Diencephalon (tissue), 1 donor: ENCODE data around the gene POLR3GL. TPM values are rescaled to one million over a fixed set of nuclear protein-coding genes. Genes with fewer than 3 reads are reported as not detected.

Experiments used
- total RNA-seq: library from RNA; depleted of rRNA; stranded (reverse); fragments of >200 nt; gene quantifications from one replicate; pipeline ENCODE4 v1.2.3, GENCODE V29; 2014

POLR3GL gene, protein sequence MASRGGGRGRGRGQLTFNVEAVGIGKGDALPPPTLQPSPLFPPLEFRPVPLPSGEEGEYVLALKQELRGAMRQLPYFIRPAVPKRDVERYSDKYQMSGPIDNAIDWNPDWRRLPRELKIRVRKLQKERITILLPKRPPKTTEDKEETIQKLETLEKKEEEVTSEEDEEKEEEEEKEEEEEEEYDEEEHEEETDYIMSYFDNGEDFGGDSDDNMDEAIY
- 13.4 TPM for total RNA-seq

DNA sequence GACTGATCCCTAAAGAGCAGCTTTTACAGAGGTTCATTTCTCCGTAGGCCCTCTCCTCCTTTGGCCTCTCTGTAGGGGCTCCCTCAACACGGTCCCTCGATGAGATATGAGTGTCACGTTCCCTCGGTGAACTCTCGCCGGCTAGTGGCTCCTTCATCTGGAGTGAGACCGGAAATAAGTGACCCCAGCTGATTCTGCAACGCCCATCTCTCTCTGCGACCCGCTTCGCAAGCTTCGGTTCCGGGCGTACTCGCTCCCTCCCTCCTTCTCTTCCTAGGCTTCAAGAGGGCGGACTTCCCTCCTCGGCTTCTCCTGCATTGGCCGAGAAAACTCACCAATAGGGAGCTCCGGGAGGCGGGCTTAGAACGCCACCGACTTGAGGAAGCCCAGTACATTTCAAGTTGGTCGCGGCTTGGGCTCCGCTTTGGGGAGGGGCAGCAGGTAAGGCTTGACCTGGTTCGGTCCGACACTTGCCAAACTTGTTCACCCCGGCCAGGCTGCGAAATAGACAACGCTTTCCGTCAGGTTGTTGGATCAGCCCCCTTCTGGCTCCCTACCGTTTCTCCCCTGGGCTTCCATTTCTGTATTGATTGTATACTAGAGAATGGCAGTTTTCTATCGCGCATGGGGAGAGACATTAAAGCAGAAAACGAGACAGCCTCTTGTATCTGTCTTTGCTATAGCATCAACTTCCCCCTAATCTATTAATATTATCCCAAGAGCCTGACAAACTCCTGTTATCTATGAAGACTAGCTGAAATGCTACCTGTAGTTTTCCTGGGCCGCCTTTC lies at the start of gene POLR3GL, which contains the start of gene ANKRD34A:
POLR3GL (plus strand) TSS at position 363 of the 791 bp plus-strand sequence. CDS start 10,176 bp downstream, outside the sequence.
ANKRD34A (minus strand) TSS at position 248 of the 791 bp plus-strand sequence. CDS start 2,816 bp downstream, outside the sequence.

DNA sequence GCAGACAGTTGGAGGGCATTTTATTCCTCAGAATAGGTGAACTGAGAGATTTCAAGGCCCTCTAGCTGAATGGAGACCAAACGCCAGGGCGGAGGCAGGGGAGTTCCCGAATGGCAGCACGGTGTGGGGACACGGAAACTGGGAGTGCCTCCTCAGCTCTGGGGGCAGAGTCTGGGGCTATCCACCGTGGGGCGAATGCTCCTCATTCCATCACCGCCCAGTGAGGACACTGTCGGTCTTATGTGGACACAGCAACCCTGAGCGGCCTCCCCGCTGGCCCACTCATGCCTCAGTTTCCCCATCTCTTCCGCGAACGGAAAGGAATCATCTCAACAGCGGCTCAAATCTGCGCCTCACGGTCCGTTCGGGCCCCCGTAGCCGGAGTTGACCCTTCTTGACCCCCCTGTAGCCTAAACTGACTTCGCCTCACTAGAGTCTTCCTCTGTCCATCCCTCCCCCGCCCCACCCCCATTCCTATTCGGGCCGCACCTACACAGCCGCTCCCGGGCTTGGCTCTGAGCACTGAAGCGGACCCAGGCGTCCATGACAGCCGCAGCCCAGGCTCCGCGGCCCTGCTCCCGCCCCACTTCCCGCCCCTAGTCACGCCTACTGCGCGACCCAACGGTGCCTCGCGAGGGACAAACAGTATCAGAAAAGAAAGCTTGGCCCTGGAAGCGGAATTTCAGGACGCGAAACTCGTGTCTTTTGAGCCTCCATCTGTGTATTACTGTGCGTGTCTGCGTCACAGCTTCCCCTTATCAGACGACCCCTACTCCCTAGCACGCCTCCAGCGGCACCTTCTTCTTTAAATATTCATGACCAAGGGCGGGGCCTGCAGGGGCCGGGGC lies 46.1 kb upstream of the POLR3GL start, which contains the start of gene PEX11B:
PEX11B (minus strand) TSS at position 574 of the 848 bp plus-strand sequence; CDS start at position 545, 29 bp downstream.

DNA sequence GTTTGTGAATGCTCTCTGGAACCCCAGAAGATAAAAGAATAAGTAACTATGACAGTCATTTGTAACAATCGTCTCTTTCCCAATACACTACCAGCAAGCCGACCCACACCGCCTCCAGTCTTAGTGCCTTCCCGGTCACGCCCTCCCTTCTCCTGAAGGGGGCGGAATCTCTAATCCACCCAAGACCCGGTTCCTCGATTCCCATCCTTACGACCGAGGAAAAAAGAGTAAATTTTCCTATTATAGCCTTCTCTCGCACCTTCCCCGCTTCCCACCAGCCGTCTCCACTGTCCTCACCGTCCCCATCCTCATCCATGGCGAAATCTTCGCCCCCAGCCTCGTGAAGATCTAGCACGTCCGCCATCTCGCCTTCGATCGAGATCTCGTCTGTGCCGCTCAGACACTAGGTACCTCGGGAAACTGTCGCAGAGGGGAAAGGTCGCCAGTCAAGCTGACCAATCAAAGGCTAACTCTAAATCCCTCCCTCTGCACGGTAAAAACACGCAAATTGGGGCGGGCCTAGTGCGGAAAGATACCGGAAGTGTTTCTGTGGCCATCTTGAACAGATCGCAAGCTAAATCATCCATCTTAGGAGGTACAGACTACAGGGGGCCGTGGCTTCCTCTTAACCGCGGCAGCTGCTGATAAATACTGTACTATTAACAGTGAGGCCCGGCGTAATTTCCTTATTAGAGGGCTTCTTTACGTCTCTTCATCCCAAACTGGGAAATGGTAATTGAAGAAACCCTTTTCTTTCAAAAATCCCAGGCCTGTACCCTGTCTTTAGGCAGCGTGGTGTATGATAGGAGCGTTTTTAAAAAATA lies 37.2 kb upstream of the POLR3GL start, which contains the start of gene RBM8A:
RBM8A (minus strand) TSS at position 422 of the 824 bp plus-strand sequence; CDS start at position 364, 58 bp downstream.

DNA sequence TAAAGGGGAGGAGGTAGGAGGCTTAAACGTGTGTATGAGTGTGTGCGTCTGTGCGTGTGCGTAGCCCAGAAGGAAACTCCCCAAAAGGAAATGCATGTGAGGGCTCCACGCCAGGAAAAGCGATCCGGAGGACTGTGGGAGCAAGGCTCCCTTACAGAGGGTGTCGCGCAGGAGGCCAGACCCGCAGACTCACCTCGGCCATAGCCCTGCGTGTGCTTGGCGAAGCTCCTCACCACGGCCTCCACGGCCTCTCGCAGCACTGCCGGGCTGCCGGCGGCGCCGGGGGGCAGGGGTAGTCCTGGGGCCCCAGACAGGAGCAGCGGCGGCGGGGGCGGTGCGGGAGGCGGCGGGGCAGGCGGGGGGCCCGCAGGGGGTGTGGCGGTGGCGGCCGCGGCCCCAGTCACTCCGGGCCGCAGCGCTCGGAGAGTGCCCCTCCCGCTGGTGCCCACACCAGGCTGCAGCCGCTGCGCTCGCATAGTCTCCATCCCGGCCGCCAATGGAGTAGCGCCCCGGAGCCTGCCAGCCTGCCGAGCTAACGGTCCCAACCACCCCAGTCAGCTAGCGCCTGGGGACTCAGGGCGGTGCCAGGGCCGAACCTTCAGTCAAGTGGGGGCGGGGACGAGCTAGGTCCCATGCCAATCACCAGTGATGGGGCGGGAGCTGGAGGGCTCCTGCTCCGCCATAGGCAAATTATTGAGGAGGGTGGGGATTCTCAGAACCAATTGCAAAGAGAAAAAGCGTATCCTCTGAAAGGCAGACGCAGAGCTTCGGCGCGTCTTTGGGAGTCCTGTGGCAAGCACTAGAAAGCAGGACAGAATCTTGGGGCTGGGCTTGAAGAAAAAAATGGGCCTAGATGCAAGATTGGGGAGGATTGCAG lies 6.8 kb upstream of the POLR3GL start, which contains the start of gene LIX1L:
LIX1L (minus strand) TSS at position 575 of the 877 bp plus-strand sequence; CDS start at position 485, 90 bp downstream.

DNA sequence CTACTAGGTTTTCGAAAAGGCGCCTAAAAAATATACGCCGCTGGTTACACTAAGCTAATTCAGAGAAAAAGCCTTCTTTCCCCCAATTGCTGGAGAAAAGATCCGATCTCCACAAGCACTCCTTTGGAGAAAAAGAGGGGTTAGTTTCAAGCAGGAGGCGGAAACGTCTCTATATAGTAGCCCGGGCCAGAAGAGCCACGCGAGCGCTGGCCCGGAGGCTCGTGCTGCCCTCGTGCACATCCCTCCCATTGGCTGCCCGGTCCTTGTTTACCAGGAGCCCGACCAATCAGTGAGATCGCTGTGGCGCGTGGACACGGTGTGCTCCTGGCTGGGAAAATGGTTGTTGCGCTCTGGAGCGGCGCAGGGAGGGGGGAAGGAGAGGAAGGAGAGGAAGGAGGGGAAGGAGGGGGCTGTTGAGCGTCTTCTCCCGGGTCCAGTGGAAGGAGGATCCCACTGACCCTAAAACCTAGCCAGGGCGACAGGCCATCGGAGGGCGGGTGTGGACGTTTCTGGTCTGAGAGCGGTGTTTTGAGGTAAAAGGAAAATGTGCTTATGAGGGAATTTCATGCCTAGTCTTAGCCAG lies 32.0 kb downstream of the POLR3GL start, which contains the start of gene TXNIP:
TXNIP (minus strand) TSS at position 147 of the 583 bp plus-strand sequence. CDS start 313 bp downstream, outside the sequence.

DNA sequence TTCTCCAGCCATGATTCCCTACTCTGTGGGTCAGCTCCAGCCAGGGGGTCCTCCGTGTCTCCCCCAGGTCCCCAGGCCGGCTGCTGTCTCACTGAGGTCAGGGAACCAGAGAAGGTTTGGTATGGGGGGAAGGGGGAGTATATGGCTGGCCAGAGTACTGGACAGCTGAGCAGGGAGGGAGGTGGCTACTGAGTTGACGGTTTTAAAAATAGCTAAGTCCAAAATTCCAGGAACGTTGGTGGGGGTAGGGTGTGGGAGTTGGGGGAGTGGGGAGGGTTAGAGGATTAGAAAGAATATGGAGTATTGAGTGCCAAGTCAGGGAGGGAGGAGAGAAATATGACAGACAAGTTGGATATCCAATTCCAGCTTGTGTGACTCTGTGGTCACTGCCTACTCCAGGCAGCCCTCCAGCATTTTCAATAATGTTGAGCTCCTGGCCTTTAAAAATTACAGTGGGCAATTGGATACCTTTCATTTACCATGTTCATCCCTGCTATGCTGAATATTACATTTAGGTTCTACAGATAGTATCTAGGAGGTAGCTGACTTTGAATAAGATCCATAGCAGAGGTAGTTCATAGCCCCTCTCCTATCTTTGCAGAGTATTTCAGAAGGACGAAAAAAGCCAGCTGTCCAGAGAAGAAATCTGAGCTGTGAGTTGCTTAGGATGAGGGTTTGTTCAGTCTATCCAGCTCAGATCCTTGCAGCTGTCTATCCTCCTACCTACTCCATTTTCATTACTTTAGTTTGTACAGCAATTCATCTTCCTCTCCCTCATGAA lies 57.3 kb downstream of the POLR3GL start, which contains the start of gene HJV:
HJV (minus strand) TSS at position 114 of the 781 bp plus-strand sequence. CDS start 1,504 bp downstream, outside the sequence.

Other genes with a start within 250 kb of the POLR3GL start
- gene CD160, start 245.2 kb upstream of the POLR3GL start, total RNA-seq = not detected
- 32.5 TPM for gene RNF115, start 140.6 kb upstream of the POLR3GL start, total RNA-seq
- gene POLR3C, start 140.5 kb upstream of the POLR3GL start, total RNA-seq = 29.1 TPM
- 8.5 TPM for gene NUDT17, start 119.1 kb upstream of the POLR3GL start, total RNA-seq
- 11.5 TPM for gene PIAS3, start 105.6 kb upstream of the POLR3GL start, total RNA-seq
- gene ANKRD35, start 78.8 kb upstream of the POLR3GL start, total RNA-seq = 1.6 TPM
- gene ITGA10, start 54.6 kb upstream of the POLR3GL start, total RNA-seq = 1.4 TPM
- 32.1 TPM for gene PEX11B, start 46.0 kb upstream of the POLR3GL start, total RNA-seq
- gene RBM8A, start 37.2 kb upstream of the POLR3GL start, total RNA-seq = 74.5 TPM
- gene LIX1L, start 6.7 kb upstream of the POLR3GL start, total RNA-seq = 23.5 TPM
- gene ANKRD34A, start 115 bp upstream of the POLR3GL start, total RNA-seq = 2.5 TPM
- 93.9 TPM for gene TXNIP, start 31.9 kb downstream of the POLR3GL start, total RNA-seq
- gene HJV, start 57.0 kb downstream of the POLR3GL start, total RNA-seq = 0.23 TPM
- 0.92 TPM for gene NBPF10, start 180.1 kb downstream of the POLR3GL start, total RNA-seq